Heart right ventricle (tissue), 16 donors: ENCODE data around the gene NKX1-1. TPM values are rescaled to one million over a fixed set of nuclear protein-coding genes. Genes with fewer than 3 reads are reported as not detected.

ENCODE experiments used
- ATAC-seq, 8 donors: fragments of 200-7000 bp; cut with Tn5 transposase; one replicate each; pipeline ENCODE4 v1.9.1; 2020; ENCODE audit warnings: mild to moderate bottlenecking in 8 of 8, moderate library complexity in 8 of 8, moderate number of reproducible peaks in 1 of 8
- DNase-seq, 2 donors: peaks; one replicate each; pipeline ENCODE4 v3.0.0-alpha.2; 2020
- H3K27ac ChIP-seq, 10 donors: fragments of 200-600 bp; sonication (generic) in 2 of 10; one replicate each; pipeline versions ENCODE4 v1.5.0 to v1.8.0; 2020 to 2022; ENCODE audit warnings: mild to moderate bottlenecking in 3 of 10
- H3K27me3 ChIP-seq, 7 donors: fragments of 200-600 bp; one replicate each; pipeline ENCODE4 v1.8.0; 2021 to 2022; ENCODE audit warnings: mild to moderate bottlenecking in 2 of 7
- H3K36me3 ChIP-seq, 9 donors: fragments of 200-600 bp; sonication (generic) in 1 of 9; one replicate each; pipeline versions ENCODE4 v1.5.0 to v1.8.0; 2020 to 2022; ENCODE audit warnings: mild to moderate bottlenecking in 2 of 9
- H3K4me1 ChIP-seq, 9 donors: fragments of 200-600 bp; sonication (generic) in 1 of 9; one replicate each; pipeline versions ENCODE4 v1.5.0 to v1.8.0; 2020 to 2022; ENCODE audit warnings: mild to moderate bottlenecking in 4 of 9
- H3K4me3 ChIP-seq, 10 donors: fragments of 200-600 bp; sonication (generic) in 2 of 10; one replicate each; pipeline versions ENCODE4 v1.5.0 to v1.8.0; 2020 to 2022; ENCODE audit warnings: mild to moderate bottlenecking in 7 of 10, moderate library complexity in 2 of 10
- H3K9me3 ChIP-seq, 11 donors: fragments of 200-600 bp in 10 of 11; sonication (generic) in 2 of 11; one replicate each; pipeline versions ENCODE4 v1.5.0 to v1.8.0; 2013 to 2022; ENCODE audit warnings: mild to moderate bottlenecking in 2 of 11, control low read depth in 1 of 11, moderate library complexity in 1 of 11
- WGBS, 2 donors: extraction: QIAGEN DNeasy Blood & Tissue Kit; methylation state at CpG; one replicate each; pipeline ENCODE4 v1.1.7; 2013; ENCODE audit warnings: inconsistent platforms in 1 of 2; 5-methylcytosine and 5-hydroxymethylcytosine counted together
- intact Hi-C, 10 donors: fragments of 100-400 bp; cut with DNase I; formaldehyde crosslinking; loops; one replicate each; pipeline versions ENCODE4 v1.11.1 to v1.14.2; 2022
- polyA plus RNA-seq, 2 donors: library from polyadenylated mRNA; stranded (reverse); fragments of 200-250 nt; gene quantifications; one replicate each; pipeline ENCODE4 v1.2.3, GENCODE V29; 2013
- total RNA-seq, 10 donors: library from RNA; stranded (reverse); fragmentation: NEBNext Ultra II Directional in 3 of 10; extraction: Animal tissue kit (Norgen Biotek cat#: 25700) in 3 of 10; gene quantifications; one replicate each; pipeline versions ENCODE4 v1.2.1 to v1.2.4, GENCODE V29; 2021 to 2023
- TF ChIP-seq, protein P1 (sequence below), 9 donors: fragments of 200-600 bp; sonication (generic) in 2 of 9; IDR thresholded peaks; one replicate each; pipeline versions ENCODE4 v1.5.0 to v1.8.0; 2021 to 2022; ENCODE audit warnings: antibody characterized with exemption in 9 of 9, mild to moderate bottlenecking in 5 of 9, moderate library complexity in 1 of 9
- donor health status: Arrhythmogenic right ventricular cardiomyopathy.
- donor health status: ischemic (EF 13 %, LVEDD 7.1; RV severe dilation, severe dysfunction).
- donor health status: healthy with polysubstance abuse.
- donor health status: DM: no; HTN: yes; CAD: no.
- donor health status: DM: no; HTN: no; CAD: no.
- donor health status: ischemic (EF 25% LVEDD 6.9; RV normal size, moderate dysfunction).
- donor health status: ischemic (EF 25% LVEDD 5.7; RV mildly dilated, moderate dysfunction).
- donor health status: healthy.
- donor health status: DM: yes; HTN: yes; CAD: no.
- donor health status: Ischemic cardiomyopathy.
- donor health status: ischemic (EF 35%, LVEDD 5.7; RV mildly dilated, moderate dysfunction).
- donor health status: nonischemic (EF 11% LVEDD 7.7; RV severe dilation, severe dysfunction).
- donor health status: DM: yes; HTN: yes; CAD: no.
- donor health status: PGD.
- donor health status: ischemic (EF 29% LVEDD 5.4; RV normal size, mild dysfunction).
- donor health status: nonischemic (EF 23%, LVEDD 6.1; RV moderate dilation, normal function).

NKX1-1 gene
- total and polyA plus RNA-seq, 12 donors, result not detected

DNA sequence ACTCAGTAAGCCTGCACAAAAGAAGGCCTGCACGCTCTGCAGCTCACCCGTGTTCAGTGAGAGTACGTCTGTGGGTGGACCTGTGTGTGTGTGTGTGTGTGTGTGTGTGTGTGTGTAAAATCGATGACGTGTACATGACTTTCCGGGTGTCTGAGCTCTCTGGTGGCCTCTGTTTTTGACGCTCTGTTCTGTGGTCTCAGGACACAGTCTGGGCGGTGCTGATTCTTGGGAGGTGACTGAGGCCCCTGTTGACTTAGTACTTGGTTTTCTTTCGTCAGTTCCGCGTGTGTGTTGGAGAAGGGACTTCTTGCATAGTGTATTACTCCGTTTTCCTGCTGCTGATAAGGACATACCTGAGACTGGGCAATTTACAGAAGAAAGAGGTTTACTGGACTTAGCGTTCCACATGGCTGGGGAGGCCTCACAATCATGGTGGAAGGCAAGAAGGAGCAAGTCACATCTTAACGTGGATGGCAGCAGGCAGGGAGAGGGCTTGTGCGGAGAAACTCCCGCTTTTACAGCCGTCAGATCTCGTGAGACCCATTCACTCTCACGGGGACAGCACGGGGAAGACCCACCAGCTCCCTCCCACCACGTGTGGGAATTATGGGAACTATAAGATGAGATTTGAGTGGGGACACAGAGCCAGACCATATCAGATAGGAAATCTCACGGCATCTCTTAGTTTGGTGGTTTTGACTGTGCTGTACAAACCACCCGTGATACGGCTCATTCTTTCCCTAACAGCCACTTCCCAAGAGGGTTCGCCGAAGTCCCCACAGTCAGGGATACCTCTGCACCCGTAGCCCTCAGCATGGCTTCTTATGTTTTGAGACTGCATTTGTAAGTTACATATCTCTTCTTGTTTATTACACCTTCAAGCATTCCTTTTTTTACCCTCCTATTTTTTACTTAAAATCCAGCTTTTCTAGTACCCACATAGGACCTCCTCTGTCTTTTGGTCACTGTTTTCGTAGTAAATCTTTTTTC, 34.8 kb downstream of the NKX1-1 start:
- intact Hi-C loops, result no loop called here
- DNase-seq (no peak), ATAC-seq (no peak)
- Histone ChIP-seq H3K27me3 (no peaks in the 10 kb centered on the region), H3K4me3 (no peak overlapping the region), H3K36me3 (peaks cover 0 to 83% (median 11%) of the 10 kb centered on the region in 9 donors), H3K27ac (no peak overlapping the region), H3K9me3 (no peaks in the 10 kb centered on the region), H3K4me1 (no peaks in the 10 kb centered on the region)
- 94 to 96% methylated on average over 28 of the region's 28 CpGs for WGBS, 2 donors
- TF ChIP-seq, protein P1, sequence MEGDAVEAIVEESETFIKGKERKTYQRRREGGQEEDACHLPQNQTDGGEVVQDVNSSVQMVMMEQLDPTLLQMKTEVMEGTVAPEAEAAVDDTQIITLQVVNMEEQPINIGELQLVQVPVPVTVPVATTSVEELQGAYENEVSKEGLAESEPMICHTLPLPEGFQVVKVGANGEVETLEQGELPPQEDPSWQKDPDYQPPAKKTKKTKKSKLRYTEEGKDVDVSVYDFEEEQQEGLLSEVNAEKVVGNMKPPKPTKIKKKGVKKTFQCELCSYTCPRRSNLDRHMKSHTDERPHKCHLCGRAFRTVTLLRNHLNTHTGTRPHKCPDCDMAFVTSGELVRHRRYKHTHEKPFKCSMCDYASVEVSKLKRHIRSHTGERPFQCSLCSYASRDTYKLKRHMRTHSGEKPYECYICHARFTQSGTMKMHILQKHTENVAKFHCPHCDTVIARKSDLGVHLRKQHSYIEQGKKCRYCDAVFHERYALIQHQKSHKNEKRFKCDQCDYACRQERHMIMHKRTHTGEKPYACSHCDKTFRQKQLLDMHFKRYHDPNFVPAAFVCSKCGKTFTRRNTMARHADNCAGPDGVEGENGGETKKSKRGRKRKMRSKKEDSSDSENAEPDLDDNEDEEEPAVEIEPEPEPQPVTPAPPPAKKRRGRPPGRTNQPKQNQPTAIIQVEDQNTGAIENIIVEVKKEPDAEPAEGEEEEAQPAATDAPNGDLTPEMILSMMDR (IDR thresholded peaks at IDR 0.05), result no peak

DNA sequence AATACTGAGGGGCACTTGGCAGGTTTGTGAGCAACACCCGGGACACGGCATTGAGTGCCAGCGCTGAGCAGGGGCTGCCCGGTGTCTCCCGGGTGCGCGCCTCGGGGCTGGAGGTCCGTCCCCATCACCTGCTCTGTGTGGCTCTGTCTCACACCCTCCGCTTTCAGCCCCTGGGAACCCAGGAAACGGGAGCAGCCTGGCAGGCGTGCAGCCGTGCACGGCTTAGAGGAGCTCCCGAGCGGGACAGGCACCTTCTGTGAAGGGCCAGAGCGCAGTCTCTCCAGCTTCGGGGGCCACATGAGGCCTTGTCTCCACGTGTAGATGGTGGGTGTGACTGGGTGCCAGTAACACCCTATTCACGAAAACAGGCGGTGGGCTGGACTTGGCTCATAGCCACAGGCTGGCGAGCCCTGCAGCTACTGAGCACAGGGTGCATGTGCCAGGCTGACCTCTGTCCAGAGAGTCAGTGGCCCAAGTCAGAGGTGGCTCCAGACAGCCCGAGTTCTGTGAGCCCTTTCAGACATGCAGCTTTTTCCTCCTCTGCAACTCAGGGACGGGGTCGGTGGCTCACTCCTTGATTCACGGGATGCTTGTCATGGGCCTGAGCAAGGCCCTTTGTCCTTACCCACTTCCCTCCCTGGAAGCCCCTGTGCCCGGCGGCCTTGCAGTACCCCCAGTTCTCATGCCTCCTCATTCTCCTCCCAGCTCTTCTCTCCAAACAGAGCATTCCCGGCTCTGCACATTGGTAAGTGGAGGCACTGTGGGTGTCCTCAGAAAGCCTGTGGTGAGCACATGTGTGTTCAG, 35.7 kb downstream of the NKX1-1 start:
- intact Hi-C loops, result no loop called here
- no peaks in the 10 kb centered on the region for H3K27me3 ChIP-seq
- H3K4me3 ChIP-seq, result no peak overlapping the region
- no peaks in the 10 kb centered on the region for H3K4me1 ChIP-seq
- no peak overlapping the region for H3K27ac ChIP-seq
- peaks cover 0 to 83% (median 4%) of the 10 kb centered on the region in 9 donors for H3K36me3 ChIP-seq
- TF ChIP-seq, protein P1 (IDR thresholded peaks at IDR 0.05), result no peak
- DNase-seq, result peak in 1 of 2 donors; percentile 5
- 95 to 96% methylated on average over 29 of the region's 29 CpGs for WGBS, 2 donors
- no peak for ATAC-seq
- H3K9me3 ChIP-seq, result no peaks in the 10 kb centered on the region

DNA sequence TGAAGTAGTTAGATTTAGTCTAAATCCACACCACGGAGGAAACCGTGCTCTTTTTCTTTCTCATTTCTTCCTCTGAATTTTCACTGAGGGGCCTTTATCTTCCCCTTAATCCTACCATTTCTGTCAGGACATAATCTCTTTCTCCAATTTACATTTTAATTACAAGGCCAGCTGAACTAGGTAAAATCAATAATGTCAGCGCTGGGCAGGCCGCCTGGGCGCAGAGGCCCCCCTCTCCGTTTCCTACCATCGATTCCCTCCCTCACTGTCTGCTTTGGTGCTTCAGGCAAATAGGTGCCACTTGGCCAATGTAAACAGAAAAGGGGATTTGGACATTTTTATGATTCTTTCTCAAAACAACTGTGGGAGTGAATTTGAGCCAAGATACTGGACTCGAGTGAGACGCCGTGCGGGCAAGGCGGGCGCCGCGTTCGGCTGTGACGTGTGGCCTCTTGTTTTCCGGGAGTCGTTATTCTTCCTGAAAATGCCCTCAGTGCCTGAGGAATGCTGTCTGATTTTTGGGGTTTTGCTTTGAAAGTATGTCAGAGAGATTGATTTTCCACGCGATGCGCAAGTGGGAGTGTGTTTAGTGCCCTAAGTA, 36.7 kb downstream of the NKX1-1 start:
- TF ChIP-seq, protein P1 (IDR thresholded peaks at IDR 0.05), result no peak
- intact Hi-C loops, result loop anchor here in 1 of 10 donors (10.0 kb wide), 1 partner anchor 145 kb away; no protein-coding TSS in a partner anchor
- Histone ChIP-seq H3K27me3 (no peaks in the 10 kb centered on the region), H3K4me3 (no peak overlapping the region), H3K36me3 (peaks cover 0 to 82% (median 0%) of the 10 kb centered on the region in 9 donors), H3K4me1 (no peaks in the 10 kb centered on the region), H3K27ac (no peak overlapping the region), H3K9me3 (no peaks in the 10 kb centered on the region)
- ATAC-seq, result no peak
- WGBS, 2 donors, result 94 to 95% methylated on average over 22 of the region's 22 CpGs
- DNase-seq, result peak in 1 of 2 donors; percentile 1

DNA sequence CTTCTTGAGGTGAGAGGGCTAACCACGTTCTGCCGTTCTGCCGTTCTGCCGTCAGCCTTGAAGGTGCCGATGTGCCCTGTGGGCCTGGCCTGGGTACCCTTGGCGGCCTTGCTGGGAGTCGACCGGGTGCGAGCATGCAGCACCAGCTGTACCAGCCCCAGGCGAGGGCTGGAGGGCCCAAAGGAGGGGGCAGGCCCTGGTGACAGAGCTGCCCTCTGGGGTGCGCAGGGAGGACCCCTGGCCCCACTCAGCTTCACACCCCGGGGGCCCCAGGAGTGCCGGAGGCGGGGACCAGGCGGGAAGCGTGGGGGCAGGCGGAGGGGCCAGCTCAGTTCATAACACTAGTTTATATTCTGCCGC, 37.2 kb downstream of the NKX1-1 start:
- intact Hi-C loops, result loop anchor here in 1 of 10 donors (10.0 kb wide), 1 partner anchor 146 kb away; no protein-coding TSS in a partner anchor
- peaks cover 0 to 81% (median 0%) of the 10 kb centered on the region in 9 donors for H3K36me3 ChIP-seq
- TF ChIP-seq, protein P1 (IDR thresholded peaks at IDR 0.05), result no peak
- no peaks in the 10 kb centered on the region for H3K27me3 ChIP-seq
- no peak overlapping the region for H3K4me3 ChIP-seq
- H3K27ac ChIP-seq, result no peak overlapping the region
- WGBS, 2 donors, result 94 to 96% methylated on average over 18 of the region's 18 CpGs
- DNase-seq, result no peak
- peak in 1 of 8 donors; percentile 8 for ATAC-seq
- no peaks in the 10 kb centered on the region for H3K4me1 ChIP-seq
- H3K9me3 ChIP-seq, result no peaks in the 10 kb centered on the region
